Spleen (tissue), 11 donors: Measurements from ENCODE around the gene FN1. TPM values are rescaled to one million over a fixed set of nuclear protein-coding genes. Genes with fewer than 3 reads are reported as not detected.

Source experiments
- DNase-seq: peaks from one replicate; pipeline ENCODE4 v3.0.0-alpha.2; 2020
- H3K27ac ChIP-seq, 8 donors: fragments of 200-600 bp; sonication (generic) in 7 of 8; 1 replicate in 4 of 8; 2 replicates in 4 of 8; pipeline versions ENCODE4 v1.5.0 to v1.8.0; 2016 to 2021; ENCODE audit warnings: inconsistent platforms in 4 of 8, mild to moderate bottlenecking in 4 of 8, moderate library complexity in 1 of 8
- H3K27me3 ChIP-seq, 7 donors: fragments of 200-600 bp; sonication (generic) in 6 of 7; replicated peaks in 1 of 7; 1 replicate in 4 of 7; 2 replicates in 3 of 7; pipeline versions ENCODE4 v1.5.0 to v1.8.0; 2016 to 2021; ENCODE audit warnings: inconsistent platforms in 3 of 7, mild to moderate bottlenecking in 1 of 7
- H3K36me3 ChIP-seq, 6 donors: fragments of 200-600 bp; sonication (generic) in 5 of 6; 1 replicate in 4 of 6; 2 replicates in 2 of 6; pipeline versions ENCODE4 v1.5.0 to v1.8.0; 2016 to 2021; ENCODE audit warnings: inconsistent platforms in 2 of 6
- H3K4me1 ChIP-seq, 6 donors: fragments of 200-600 bp; sonication (generic) in 5 of 6; 1 replicate in 3 of 6; 2 replicates in 3 of 6; pipeline versions ENCODE4 v1.5.0 to v1.8.0; 2016 to 2021; ENCODE audit warnings: inconsistent platforms in 3 of 6
- H3K4me3 ChIP-seq, 8 donors: fragments of 200-600 bp; sonication (generic) in 7 of 8; 1 replicate in 4 of 8; 2 replicates in 4 of 8; pipeline versions ENCODE4 v1.5.0 to v1.8.0; 2016 to 2021; ENCODE audit warnings: inconsistent platforms in 4 of 8, mild to moderate bottlenecking in 4 of 8, moderate library complexity in 2 of 8
- H3K9me3 ChIP-seq, 8 donors: fragments of 200-600 bp; sonication (generic) in 7 of 8; 1 replicate in 4 of 8; 2 replicates in 4 of 8; pipeline versions ENCODE4 v1.5.0 to v1.8.0; 2016 to 2021; ENCODE audit warnings: inconsistent platforms in 4 of 8
- POLR2A ChIP-seq, 3 donors: fragments of 450-650 bp; IDR thresholded peaks; one replicate each; pipeline ENCODE4 v1.5.1; 2017; ENCODE audit warnings: antibody characterized with exemption in 3 of 3, mild to moderate bottlenecking in 1 of 3
- POLR2AphosphoS5 ChIP-seq, 3 donors: sonication (generic); formaldehyde crosslinking; IDR thresholded peaks; one replicate each; pipeline ENCODE4 v1.5.1; 2017; ENCODE audit warnings: antibody characterized with exemption in 3 of 3
- WGBS, 5 donors: extraction: QIAGEN DNeasy Blood & Tissue Kit in 3 of 5; methylation state at CpG; one replicate each; pipeline versions ENCODE4 v1.1.5 to v1.1.7; 2013 to 2018; 5-methylcytosine and 5-hydroxymethylcytosine counted together
- intact Hi-C: fragments of 100-400 bp; cut with DNase I; formaldehyde crosslinking; loops from one replicate; pipeline ENCODE4 v1.15.0; 2023; ENCODE audit warnings: low total_unique reads
- polyA plus RNA-seq, 3 donors: library from polyadenylated mRNA; stranded (reverse); fragments of 200-250 nt; gene quantifications; one replicate each; pipeline ENCODE4 v1.2.1, GENCODE V29; 2013
- total RNA-seq, 7 donors: library from RNA; depleted of rRNA in 3 of 7; stranded (reverse); fragments of >200 nt in 3 of 7; fragmentation: NEBNext Ultra II Directional in 4 of 7; extraction: Animal tissue kit (Norgen Biotek cat#: 25700) in 4 of 7; gene quantifications; one replicate each; pipeline versions ENCODE4 v1.1.0 to v1.2.1, GENCODE V29; 2016 to 2021
- TF ChIP-seq, protein P1 (sequence below), 11 experiments: fragments of 200-600 bp in 7 of 11; fragments of 450-650 bp in 4 of 11; sonication (generic) in 4 of 11; IDR thresholded peaks in 8 of 11; conservative IDR thresholded peaks in 3 of 11; 1 replicate in 7 of 11; 2 replicates in 4 of 11; pipeline versions ENCODE4 v1.4.0 to v1.8.0; 2016 to 2021; ENCODE audit warnings: antibody characterized with exemption in 11 of 11, inconsistent platforms in 4 of 11, mild to moderate bottlenecking in 1 of 11
- donor health status: healthy with polysubstance abuse.
- donor health status: DM: no; HTN: no; CAD: no; lungs with moderate emphysema.
- donor health status: DM: no; HTN: no; CAD: no.
- donor health status: Bipolar disorder and iron deficiency.
- donor health status: healthy.
- donor health status: DM: no; HTN: no; CAD: no.
- donor health status: DM: yes; HTN: yes; CAD: no.

FN1 gene
- total and polyA plus RNA-seq, 10 donors: 28.0 to 104 (median 35.8) TPM

DNA sequence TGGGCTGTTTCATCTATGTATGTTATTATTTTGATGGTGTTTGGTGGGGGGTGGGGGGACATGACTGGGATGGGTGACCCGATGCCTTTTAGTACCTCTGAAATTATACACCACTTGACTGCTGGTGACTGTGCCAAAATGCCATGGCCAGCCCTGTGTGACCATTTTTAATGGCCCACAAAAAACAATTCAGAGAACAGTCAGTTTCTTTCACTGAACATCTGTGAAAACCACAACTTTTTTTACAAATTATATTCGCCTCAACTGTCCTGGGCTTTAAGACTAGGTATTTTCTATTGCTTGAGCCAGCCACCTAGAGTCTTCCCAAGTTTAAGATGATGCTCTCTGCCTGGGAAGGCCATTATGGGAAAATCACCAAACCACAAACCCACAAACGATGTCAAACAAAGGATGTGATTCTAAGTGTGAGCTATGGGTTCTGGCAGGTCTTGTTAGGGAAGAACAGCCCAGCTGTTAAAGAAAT is 33.9 kb downstream of the FN1 start:
- no peaks in the 10 kb centered on the region for H3K36me3 ChIP-seq
- no peak for DNase-seq
- 48 to 56% (median 52%) methylated on average over 3 of the region's 3 CpGs for WGBS, 5 donors
- intact Hi-C loops: no loop called here
- H3K27me3 ChIP-seq: peaks cover 0 to 4% (median 0%) of the 10 kb centered on the region in 7 donors
- no peaks in the 10 kb centered on the region for H3K9me3 ChIP-seq
- H3K27ac ChIP-seq: no peak overlapping the region
- H3K4me3 ChIP-seq: no peak overlapping the region
- TF ChIP-seq, protein P1, sequence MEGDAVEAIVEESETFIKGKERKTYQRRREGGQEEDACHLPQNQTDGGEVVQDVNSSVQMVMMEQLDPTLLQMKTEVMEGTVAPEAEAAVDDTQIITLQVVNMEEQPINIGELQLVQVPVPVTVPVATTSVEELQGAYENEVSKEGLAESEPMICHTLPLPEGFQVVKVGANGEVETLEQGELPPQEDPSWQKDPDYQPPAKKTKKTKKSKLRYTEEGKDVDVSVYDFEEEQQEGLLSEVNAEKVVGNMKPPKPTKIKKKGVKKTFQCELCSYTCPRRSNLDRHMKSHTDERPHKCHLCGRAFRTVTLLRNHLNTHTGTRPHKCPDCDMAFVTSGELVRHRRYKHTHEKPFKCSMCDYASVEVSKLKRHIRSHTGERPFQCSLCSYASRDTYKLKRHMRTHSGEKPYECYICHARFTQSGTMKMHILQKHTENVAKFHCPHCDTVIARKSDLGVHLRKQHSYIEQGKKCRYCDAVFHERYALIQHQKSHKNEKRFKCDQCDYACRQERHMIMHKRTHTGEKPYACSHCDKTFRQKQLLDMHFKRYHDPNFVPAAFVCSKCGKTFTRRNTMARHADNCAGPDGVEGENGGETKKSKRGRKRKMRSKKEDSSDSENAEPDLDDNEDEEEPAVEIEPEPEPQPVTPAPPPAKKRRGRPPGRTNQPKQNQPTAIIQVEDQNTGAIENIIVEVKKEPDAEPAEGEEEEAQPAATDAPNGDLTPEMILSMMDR (IDR thresholded peaks at IDR 0.05 in 8 of 11, conservative IDR thresholded peaks at IDR 0.05 in 3 of 11): no peak
- TF ChIP-seq POLR2AphosphoS5 (IDR thresholded peaks at IDR 0.05): no peak
- no peak for TF ChIP-seq POLR2A (IDR thresholded peaks at IDR 0.05)
- no peaks in the 10 kb centered on the region for H3K4me1 ChIP-seq

DNA sequence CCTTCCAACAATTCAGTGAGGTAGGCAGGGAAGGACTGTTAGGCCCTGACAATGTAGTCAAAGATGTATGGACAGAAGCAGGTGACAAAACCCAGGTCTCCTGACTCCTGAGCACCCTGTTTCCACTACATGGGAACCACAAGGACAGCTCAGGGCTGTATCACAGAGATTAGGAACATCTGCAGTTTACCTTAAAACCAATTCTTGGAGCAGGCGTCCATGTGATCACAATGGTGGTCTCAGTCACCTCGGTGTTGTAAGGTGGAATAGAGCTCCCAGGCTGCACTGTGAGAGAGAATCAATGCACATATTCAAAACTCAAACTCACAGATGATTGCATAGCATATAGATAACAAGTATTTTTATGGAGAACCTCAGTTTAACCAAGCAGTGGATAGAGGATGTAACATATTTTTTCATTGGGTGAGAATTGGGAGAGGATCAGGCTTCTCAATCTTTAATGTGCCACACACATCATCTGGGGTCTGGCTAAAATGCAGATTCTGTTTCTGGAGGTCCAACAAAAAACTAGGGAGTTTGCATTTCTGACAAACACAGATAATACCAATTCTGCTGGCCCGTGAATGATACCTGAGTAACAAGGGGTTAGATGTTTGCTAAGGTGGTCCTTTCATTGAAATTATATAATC is 36.7 kb downstream of the FN1 start:
- intact Hi-C loops: no loop called here
- no peaks in the 10 kb centered on the region for H3K27me3 ChIP-seq
- no peak overlapping the region for H3K4me3 ChIP-seq
- DNase-seq: no peak
- TF ChIP-seq, protein P1 (IDR thresholded peaks at IDR 0.05 in 8 of 11, conservative IDR thresholded peaks at IDR 0.05 in 3 of 11): no peak
- TF ChIP-seq POLR2AphosphoS5 (IDR thresholded peaks at IDR 0.05) (no peak), POLR2A (IDR thresholded peaks at IDR 0.05) (no peak)
- 79 to 94% (median 90%) methylated on average over 3 of the region's 3 CpGs for WGBS, 5 donors
- no peaks in the 10 kb centered on the region for H3K9me3 ChIP-seq
- H3K36me3 ChIP-seq: no peaks in the 10 kb centered on the region
- no peaks in the 10 kb centered on the region for H3K4me1 ChIP-seq
- H3K27ac ChIP-seq: no peak overlapping the region

DNA sequence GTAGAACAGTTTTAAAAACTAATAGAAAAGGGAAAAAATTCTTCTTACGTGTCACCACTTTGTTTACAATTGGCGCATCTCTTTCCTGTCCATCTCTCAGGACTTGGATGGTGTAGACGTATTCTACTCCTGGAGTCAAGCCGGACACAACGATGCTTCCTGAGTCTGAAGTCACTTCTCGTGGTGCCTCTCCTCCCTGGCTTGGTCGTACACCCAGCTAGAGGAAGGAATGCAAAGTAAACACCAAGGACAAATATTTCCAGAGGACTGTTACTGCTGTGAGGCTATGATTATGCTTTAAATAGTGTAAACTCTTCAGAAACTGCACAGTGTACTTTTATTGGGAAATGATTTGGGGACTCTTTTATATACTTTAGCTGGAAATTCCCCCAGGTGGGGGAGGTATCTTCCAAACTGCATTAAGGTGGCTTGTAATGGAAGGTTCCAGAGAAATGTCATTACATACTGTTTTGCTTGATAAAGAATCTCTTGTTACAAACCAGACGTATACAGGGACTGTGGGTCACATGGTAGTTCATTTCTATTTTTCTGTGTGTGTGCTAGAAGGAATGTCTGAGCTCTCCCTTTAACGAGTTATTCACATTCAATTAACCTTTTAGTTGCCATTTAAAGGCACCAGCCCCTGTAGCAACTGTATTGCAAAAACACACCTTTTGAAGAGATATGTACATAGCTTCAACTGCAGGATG is 38.1 kb downstream of the FN1 start:
- Histone ChIP-seq H3K27ac (no peak overlapping the region), H3K4me1 (no peaks in the 10 kb centered on the region), H3K36me3 (no peaks in the 10 kb centered on the region), H3K4me3 (no peak overlapping the region), H3K27me3 (no peaks in the 10 kb centered on the region), H3K9me3 (no peaks in the 10 kb centered on the region)
- DNase-seq: no peak
- intact Hi-C loops: no loop called here
- 70 to 77% (median 74%) methylated on average over 9 of the region's 9 CpGs for whole genome bisulfite sequencing, 5 donors
- no peak for TF ChIP-seq POLR2AphosphoS5 (IDR thresholded peaks at IDR 0.05)
- TF ChIP-seq POLR2A (IDR thresholded peaks at IDR 0.05): no peak
- TF ChIP-seq, protein P1 (IDR thresholded peaks at IDR 0.05 in 8 of 11, conservative IDR thresholded peaks at IDR 0.05 in 3 of 11): no peak

DNA sequence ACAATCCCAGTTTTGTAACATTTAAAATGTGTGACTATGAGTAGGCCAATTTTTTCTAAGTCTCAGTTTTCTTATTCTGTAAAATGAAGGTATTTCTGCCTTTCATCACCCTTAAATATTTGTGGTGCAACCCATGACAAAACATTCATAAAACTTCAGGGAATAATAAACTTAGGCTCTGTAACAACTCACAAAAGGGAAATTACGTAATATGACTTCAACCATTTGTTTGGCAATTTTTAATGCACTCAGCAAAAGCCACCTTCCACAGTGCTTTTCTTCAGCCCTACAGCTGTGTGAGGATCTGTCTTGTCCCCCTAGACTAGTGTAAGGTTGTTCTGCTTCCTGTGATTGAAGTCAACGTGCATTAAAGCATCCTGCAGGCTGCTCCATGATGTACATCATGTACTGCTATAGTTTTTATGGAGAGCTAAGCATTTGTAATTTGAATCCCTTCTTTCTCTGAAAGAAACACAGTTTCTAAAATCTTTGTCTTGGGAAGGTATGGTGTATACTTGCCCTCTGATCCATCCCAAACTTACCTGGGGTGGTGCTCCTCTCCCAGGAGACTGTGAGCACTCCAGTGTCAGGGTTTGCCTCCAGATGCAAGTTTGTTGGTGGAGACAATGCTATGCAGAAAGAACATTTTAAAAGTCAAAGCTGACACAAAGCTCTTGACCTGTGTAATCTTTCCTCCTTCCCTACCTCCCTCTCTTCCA is 39.1 kb downstream of the FN1 start:
- no peaks in the 10 kb centered on the region for H3K27me3 ChIP-seq
- H3K4me3 ChIP-seq: no peak overlapping the region
- TF ChIP-seq, protein P1 (IDR thresholded peaks at IDR 0.05 in 8 of 11, conservative IDR thresholded peaks at IDR 0.05 in 3 of 11): no peak
- no peak for TF ChIP-seq POLR2A (IDR thresholded peaks at IDR 0.05)
- no peak for TF ChIP-seq POLR2AphosphoS5 (IDR thresholded peaks at IDR 0.05)
- no peaks in the 10 kb centered on the region for H3K36me3 ChIP-seq
- WGBS, 5 donors: 23 to 49% (median 37%) methylated on average over 2 of the region's 2 CpGs
- no peaks in the 10 kb centered on the region for H3K9me3 ChIP-seq
- no peak overlapping the region for H3K27ac ChIP-seq
- DNase-seq: no peak
- no peaks in the 10 kb centered on the region for H3K4me1 ChIP-seq
- intact Hi-C loops: no loop called here
